B cell (primary cell): ENCODE data around the gene FEM1B.

ENCODE experiments used
- CTCF ChIP-seq: fragments of 200-600 bp; IDR thresholded peaks from one replicate; pipeline ENCODE4 v1.8.0; 2022; ENCODE audit warnings: antibody characterized with exemption, mild to moderate bottlenecking
- EZH2 ChIP-seq: IDR thresholded peaks from 2 replicates; pipeline ENCODE4 v1.6.1; 2012; ENCODE audit warnings: borderline replicate concordance, low read depth, mild to moderate bottlenecking, moderate library complexity, low read length; ENCODE audit not compliant: insufficient read depth, poor library complexity, severe bottlenecking

- TF ChIP-seq EZH2 (no peak), CTCF (no peak)
These were observed 17.7 kb upstream of the FEM1B start for GRCh38 chr15:68259883-68260282.
